Mammary epithelial cell (primary cell): ENCODE results near the gene RETREG3.

Experiments used
- EZH2 ChIP-seq: IDR thresholded peaks from 2 replicates; pipeline ENCODE4 v1.6.1; 2012; ENCODE audit warnings: low read length, inconsistent platforms, borderline replicate concordance
- TF ChIP-seq, protein P1 (sequence below), 2 donors: IDR thresholded peaks in 1 of 2; conservative IDR thresholded peaks in 1 of 2; 2 replicates each; pipeline ENCODE4 v1.5.1; 2011 to 2012; ENCODE audit warnings: inconsistent platforms in 2 of 2, low read length in 2 of 2, mild to moderate bottlenecking in 2 of 2, control low read depth in 1 of 2, low read depth in 1 of 2; ENCODE audit not compliant: insufficient read depth in 1 of 2; ENCODE audit errors: extremely low read depth in 1 of 2

DNA sequence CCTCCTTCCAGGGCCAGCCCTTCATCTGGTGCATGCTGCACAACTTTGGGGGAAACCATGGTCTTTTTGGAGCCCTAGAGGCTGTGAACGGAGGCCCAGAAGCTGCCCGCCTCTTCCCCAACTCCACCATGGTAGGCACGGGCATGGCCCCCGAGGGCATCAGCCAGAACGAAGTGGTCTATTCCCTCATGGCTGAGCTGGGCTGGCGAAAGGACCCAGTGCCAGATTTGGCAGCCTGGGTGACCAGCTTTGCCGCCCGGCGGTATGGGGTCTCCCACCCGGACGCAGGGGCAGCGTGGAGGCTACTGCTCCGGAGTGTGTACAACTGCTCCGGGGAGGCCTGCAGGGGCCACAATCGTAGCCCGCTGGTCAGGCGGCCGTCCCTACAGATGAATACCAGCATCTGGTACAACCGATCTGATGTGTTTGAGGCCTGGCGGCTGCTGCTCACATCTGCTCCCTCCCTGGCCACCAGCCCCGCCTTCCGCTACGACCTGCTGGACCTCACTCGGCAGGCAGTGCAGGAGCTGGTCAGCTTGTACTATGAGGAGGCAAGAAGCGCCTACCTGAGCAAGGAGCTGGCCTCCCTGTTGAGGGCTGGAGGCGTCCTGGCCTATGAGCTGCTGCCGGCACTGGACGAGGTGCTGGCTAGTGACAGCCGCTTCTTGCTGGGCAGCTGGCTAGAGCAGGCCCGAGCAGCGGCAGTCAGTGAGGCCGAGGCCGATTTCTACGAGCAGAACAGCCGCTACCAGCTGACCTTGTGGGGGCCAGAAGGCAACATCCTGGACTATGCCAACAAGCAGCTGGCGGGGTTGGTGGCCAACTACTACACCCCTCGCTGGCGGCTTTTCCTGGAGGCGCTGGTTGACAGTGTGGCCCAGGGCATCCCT lies 65.7 kb downstream of the RETREG3 start:
- TF ChIP-seq, protein P1, sequence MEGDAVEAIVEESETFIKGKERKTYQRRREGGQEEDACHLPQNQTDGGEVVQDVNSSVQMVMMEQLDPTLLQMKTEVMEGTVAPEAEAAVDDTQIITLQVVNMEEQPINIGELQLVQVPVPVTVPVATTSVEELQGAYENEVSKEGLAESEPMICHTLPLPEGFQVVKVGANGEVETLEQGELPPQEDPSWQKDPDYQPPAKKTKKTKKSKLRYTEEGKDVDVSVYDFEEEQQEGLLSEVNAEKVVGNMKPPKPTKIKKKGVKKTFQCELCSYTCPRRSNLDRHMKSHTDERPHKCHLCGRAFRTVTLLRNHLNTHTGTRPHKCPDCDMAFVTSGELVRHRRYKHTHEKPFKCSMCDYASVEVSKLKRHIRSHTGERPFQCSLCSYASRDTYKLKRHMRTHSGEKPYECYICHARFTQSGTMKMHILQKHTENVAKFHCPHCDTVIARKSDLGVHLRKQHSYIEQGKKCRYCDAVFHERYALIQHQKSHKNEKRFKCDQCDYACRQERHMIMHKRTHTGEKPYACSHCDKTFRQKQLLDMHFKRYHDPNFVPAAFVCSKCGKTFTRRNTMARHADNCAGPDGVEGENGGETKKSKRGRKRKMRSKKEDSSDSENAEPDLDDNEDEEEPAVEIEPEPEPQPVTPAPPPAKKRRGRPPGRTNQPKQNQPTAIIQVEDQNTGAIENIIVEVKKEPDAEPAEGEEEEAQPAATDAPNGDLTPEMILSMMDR (conservative IDR thresholded peaks at IDR 0.05 in 1 of 2, IDR thresholded peaks at IDR 0.05 in 1 of 2; ENCODE audit: extremely low read depth in 1 of 2, insufficient read depth in 1 of 2, low read depth in 1 of 2, low read length in 2 of 2) = no peak
- no peak for TF ChIP-seq EZH2
